GM18502 (cell line): ENCODE results near the gene DND1.
"Not testable (repeated sequence)": the region's sequence is repeated elsewhere in the genome, so short reads cannot be mapped to it uniquely, and the experiment has no call there.

Experiments used
- ATAC-seq: cut with Tn5 transposase; IDR thresholded peaks from one replicate; pipeline ENCODE4 v1.9.1; 2021; ENCODE audit warnings: mild to moderate bottlenecking; ENCODE audit not compliant: unreplicated experiment, poor library complexity

DND1 gene

DNA sequence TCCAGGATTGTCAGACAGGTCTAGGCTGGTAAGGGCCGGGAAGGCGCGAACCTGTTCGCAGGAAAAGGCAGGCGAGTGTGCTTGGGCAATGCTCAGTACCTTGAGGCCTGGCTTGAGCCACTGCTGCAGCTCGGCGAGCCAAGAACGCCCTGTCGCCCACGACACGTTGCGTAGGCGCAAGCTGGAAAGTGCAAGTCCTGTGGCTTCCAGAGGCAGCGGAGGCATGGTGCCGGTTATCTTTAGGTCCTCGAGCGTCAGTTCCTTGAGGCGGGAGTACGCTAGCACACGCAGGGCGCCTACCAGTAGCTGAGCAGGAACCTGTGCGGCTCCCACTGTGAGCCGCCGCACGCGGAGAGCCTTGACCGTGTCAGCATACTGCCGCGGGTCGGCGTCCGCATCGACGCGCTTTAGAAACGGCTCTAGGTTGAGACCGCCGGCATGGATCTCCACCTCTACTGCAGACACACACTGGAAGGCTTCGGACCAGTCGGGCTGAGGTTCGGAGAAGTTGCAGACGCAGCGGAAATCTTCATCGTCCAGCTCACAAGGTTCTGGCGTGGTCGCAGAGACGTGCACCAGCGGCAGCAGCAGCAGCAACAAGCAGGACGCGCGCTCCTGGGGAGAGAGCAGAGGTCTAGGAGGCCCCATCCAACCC, 40.9 kb downstream of the DND1 start:
- peak; percentile 61 for ATAC-seq

GRCh38 chr5:140631831-140632365, 41.5 kb downstream of the DND1 start:
- ATAC-seq, result peak; percentile 38

- no peak for ATAC-seq
Observed at GRCh38 chr5:140631036-140631417, 42.3 kb downstream of the DND1 start.

- no peak for ATAC-seq
Observed at GRCh38 chr5:140630292-140631035, 42.9 kb downstream of the DND1 start.

GRCh38 chr5:140628711-140629110, 44.7 kb downstream of the DND1 start:
- no peak for ATAC-seq

- no peak for ATAC-seq
Observed at GRCh38 chr5:140627972-140628371, 45.4 kb downstream of the DND1 start.

- not testable (repeated sequence) for ATAC-seq
Observed at GRCh38 chr5:140624886-140625285, 48.5 kb downstream of the DND1 start.

DNA sequence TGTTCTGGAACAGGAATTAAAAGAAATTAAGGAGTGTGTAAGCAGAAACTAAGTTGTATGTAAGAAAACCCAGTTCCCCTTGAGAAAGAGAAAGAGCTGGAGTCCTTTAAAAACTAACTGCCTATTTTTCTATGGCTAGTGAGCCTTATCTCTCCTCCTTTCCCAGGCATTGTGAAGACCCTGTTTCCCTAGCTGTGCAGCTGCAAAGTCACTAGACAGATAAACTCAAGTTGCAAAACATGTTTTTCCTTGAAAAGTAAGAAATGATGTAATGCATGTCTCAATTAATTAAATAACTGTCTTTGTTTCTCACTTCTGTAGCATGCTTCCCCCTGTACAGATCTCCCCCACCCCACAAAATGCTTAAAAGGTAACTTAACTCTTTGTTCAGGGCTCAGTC, 50.3 kb downstream of the DND1 start:
- ATAC-seq, result not testable (repeated sequence)

- ATAC-seq, result no peak
Observed at GRCh38 chr5:140622301-140622700, 51.1 kb downstream of the DND1 start.
